ENCODE results near the gene SLC4A1.

DNA sequence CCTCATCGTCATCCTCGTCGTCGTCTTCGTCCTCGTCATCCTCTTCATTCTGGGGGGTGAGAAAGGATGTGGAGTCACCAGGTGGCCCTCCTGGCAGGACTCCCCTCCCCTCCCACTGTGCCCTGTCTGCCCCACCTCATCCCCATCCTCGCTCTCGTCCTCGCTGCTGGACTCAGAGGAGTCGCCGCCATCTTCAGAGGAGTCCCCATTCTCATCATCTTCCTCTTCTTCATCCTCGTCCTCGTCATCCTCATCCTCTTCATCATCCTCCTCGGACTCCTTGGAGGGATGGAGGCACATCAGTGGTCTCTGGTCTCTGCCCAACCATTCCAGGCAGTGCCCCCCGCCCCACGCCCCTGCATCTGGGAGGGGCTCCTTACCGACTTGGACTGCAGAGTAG lies 60.6 kb downstream of the SLC4A1 start:
- TF ChIP-seq, protein P1, sequence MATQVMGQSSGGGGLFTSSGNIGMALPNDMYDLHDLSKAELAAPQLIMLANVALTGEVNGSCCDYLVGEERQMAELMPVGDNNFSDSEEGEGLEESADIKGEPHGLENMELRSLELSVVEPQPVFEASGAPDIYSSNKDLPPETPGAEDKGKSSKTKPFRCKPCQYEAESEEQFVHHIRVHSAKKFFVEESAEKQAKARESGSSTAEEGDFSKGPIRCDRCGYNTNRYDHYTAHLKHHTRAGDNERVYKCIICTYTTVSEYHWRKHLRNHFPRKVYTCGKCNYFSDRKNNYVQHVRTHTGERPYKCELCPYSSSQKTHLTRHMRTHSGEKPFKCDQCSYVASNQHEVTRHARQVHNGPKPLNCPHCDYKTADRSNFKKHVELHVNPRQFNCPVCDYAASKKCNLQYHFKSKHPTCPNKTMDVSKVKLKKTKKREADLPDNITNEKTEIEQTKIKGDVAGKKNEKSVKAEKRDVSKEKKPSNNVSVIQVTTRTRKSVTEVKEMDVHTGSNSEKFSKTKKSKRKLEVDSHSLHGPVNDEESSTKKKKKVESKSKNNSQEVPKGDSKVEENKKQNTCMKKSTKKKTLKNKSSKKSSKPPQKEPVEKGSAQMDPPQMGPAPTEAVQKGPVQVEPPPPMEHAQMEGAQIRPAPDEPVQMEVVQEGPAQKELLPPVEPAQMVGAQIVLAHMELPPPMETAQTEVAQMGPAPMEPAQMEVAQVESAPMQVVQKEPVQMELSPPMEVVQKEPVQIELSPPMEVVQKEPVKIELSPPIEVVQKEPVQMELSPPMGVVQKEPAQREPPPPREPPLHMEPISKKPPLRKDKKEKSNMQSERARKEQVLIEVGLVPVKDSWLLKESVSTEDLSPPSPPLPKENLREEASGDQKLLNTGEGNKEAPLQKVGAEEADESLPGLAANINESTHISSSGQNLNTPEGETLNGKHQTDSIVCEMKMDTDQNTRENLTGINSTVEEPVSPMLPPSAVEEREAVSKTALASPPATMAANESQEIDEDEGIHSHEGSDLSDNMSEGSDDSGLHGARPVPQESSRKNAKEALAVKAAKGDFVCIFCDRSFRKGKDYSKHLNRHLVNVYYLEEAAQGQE (IDR thresholded peaks at IDR 0.05), result no peak
- no peak for TF ChIP-seq RAD21 (IDR thresholded peaks at IDR 0.05)
- TF ChIP-seq, protein P2, sequence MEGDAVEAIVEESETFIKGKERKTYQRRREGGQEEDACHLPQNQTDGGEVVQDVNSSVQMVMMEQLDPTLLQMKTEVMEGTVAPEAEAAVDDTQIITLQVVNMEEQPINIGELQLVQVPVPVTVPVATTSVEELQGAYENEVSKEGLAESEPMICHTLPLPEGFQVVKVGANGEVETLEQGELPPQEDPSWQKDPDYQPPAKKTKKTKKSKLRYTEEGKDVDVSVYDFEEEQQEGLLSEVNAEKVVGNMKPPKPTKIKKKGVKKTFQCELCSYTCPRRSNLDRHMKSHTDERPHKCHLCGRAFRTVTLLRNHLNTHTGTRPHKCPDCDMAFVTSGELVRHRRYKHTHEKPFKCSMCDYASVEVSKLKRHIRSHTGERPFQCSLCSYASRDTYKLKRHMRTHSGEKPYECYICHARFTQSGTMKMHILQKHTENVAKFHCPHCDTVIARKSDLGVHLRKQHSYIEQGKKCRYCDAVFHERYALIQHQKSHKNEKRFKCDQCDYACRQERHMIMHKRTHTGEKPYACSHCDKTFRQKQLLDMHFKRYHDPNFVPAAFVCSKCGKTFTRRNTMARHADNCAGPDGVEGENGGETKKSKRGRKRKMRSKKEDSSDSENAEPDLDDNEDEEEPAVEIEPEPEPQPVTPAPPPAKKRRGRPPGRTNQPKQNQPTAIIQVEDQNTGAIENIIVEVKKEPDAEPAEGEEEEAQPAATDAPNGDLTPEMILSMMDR (IDR thresholded peaks at IDR 0.05; ENCODE audit: low read depth, low read length, missing input control), result no peak
- TF ChIP-seq, protein P3, sequence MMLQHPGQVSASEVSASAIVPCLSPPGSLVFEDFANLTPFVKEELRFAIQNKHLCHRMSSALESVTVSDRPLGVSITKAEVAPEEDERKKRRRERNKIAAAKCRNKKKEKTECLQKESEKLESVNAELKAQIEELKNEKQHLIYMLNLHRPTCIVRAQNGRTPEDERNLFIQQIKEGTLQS (IDR thresholded peaks at IDR 0.05), result no peak
- TF ChIP-seq, protein P4, sequence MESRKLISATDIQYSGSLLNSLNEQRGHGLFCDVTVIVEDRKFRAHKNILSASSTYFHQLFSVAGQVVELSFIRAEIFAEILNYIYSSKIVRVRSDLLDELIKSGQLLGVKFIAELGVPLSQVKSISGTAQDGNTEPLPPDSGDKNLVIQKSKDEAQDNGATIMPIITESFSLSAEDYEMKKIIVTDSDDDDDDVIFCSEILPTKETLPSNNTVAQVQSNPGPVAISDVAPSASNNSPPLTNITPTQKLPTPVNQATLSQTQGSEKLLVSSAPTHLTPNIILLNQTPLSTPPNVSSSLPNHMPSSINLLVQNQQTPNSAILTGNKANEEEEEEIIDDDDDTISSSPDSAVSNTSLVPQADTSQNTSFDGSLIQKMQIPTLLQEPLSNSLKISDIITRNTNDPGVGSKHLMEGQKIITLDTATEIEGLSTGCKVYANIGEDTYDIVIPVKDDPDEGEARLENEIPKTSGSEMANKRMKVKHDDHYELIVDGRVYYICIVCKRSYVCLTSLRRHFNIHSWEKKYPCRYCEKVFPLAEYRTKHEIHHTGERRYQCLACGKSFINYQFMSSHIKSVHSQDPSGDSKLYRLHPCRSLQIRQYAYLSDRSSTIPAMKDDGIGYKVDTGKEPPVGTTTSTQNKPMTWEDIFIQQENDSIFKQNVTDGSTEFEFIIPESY (IDR thresholded peaks at IDR 0.05), result no peak

Data from liver (tissue), 3 donors.